Smooth muscle cell (in vitro differentiated cells): ENCODE measurements around the gene GUCY2D. TPM values are rescaled to one million over a fixed set of nuclear protein-coding genes. Genes with fewer than 3 reads are reported as not detected.

Experiments
- DNase-seq: peaks from one replicate; lab custom pipeline; 2025; ENCODE audit not compliant: unreplicated experiment; lab: John Stamatoyannopoulos, UW
- H2AFZ ChIP-seq: fragments of 200-600 bp; sonication (generic); 2 replicates; pipeline ENCODE4 v1.6.0; 2016; ENCODE audit warnings: antibody characterized with exemption, low read depth, mild to moderate bottlenecking
- H3F3A ChIP-seq: fragments of 200-600 bp; sonication (generic); 2 replicates; pipeline ENCODE4 v1.6.0; 2017; ENCODE audit warnings: antibody characterized with exemption, low read depth
- H3K27ac ChIP-seq: fragments of 200-600 bp; sonication (generic); 2 replicates; pipeline ENCODE4 v1.5.1; 2016; ENCODE audit warnings: low read depth, mild to moderate bottlenecking
- H3K27me3 ChIP-seq: fragments of 200-600 bp; sonication (generic); 2 replicates; pipeline ENCODE4 v1.6.1; 2016; ENCODE audit warnings: low read depth, mild to moderate bottlenecking
- H3K36me3 ChIP-seq: fragments of 200-600 bp; sonication (generic); 2 replicates; pipeline ENCODE4 v1.5.1; 2016; ENCODE audit warnings: low read depth
- H3K4me1 ChIP-seq: fragments of 200-600 bp; sonication (generic); 2 replicates; pipeline ENCODE4 v1.5.1; 2016; ENCODE audit warnings: low read depth
- H3K4me2 ChIP-seq: fragments of 200-600 bp; sonication (generic); 2 replicates; pipeline ENCODE4 v1.6.0; 2016; ENCODE audit warnings: mild to moderate bottlenecking
- H3K4me3 ChIP-seq: fragments of 200-600 bp; sonication (generic); 2 replicates; pipeline ENCODE4 v1.5.1; 2016; ENCODE audit warnings: mild to moderate bottlenecking
- H3K79me2 ChIP-seq: fragments of 200-600 bp; sonication (generic); 2 replicates; pipeline ENCODE4 v1.6.0; 2016; ENCODE audit warnings: low read depth, mild to moderate bottlenecking
- H3K9ac ChIP-seq: fragments of 200-600 bp; sonication (generic); 2 replicates; pipeline ENCODE4 v1.6.0; 2016; ENCODE audit warnings: low read depth
- H3K9me3 ChIP-seq: fragments of 200-600 bp; sonication (generic); replicated peaks from 2 replicates; pipeline ENCODE4 v1.5.1; 2016; ENCODE audit warnings: low read depth
- H4K20me1 ChIP-seq: fragments of 200-600 bp; sonication (generic); 2 replicates; pipeline ENCODE4 v1.6.0; 2016; ENCODE audit warnings: low read depth
- CTCF ChIP-seq: fragments of 200-600 bp; sonication (generic); IDR thresholded peaks from 2 replicates; pipeline ENCODE4 v1.5.1; 2017; ENCODE audit warnings: borderline replicate concordance, mild to moderate bottlenecking, antibody characterized with exemption; ENCODE audit not compliant: insufficient read depth, poor library complexity, severe bottlenecking
- WGBS: methylation state at CpG from one replicate; pipeline ENCODE4 v1.1.7; 2016; ENCODE audit warnings: low lambda C conversion rate; 5-methylcytosine and 5-hydroxymethylcytosine counted together
- polyA plus RNA-seq: library from polyadenylated mRNA; unstranded; fragments of >200 nt; fragmentation: Nextera tagmentation; extraction: Ambion mirVana; gene quantifications from 2 replicates; pipeline ENCODE4 v1.2.1, GENCODE V29; 2016
- total RNA-seq: library from RNA; depleted of rRNA; stranded (reverse); fragments of >200 nt; gene quantifications from 2 replicates; pipeline ENCODE4 v1.2.3, GENCODE V29; 2014

The GUCY2D gene
- total and polyA plus RNA-seq, 2 experiments from 2014 or later: 0.57 TPM; not detected in 1

GRCh38 chr17:8046306-8046928, 44.0 kb downstream of the GUCY2D start:
- H3K27me3 ChIP-seq: peaks cover 4% of the 10 kb centered on the region
- WGBS: 88% methylated on average over 11 of the region's 11 CpGs
- H3F3A ChIP-seq: no peaks in the 10 kb centered on the region
- no peaks in the 10 kb centered on the region for H3K4me1 ChIP-seq
- no peaks in the 10 kb centered on the region for H4K20me1 ChIP-seq
- no peaks in the 10 kb centered on the region for H3K9me3 ChIP-seq
- no peak for DNase-seq
- TF ChIP-seq CTCF: no peak
- H3K27ac ChIP-seq: no peak overlapping the region
- no peaks in the 10 kb centered on the region for H3K79me2 ChIP-seq
- H2AFZ ChIP-seq: no peak overlapping the region
- no peaks in the 10 kb centered on the region for H3K36me3 ChIP-seq
- H3K4me3 ChIP-seq: no peak overlapping the region
- H3K9ac ChIP-seq: no peak overlapping the region
- no peak overlapping the region for H3K4me2 ChIP-seq

GRCh38 chr17:8046929-8047768, 44.7 kb downstream of the GUCY2D start:
- no peak for TF ChIP-seq CTCF
- Histone ChIP-seq H3K4me1 (no peaks in the 10 kb centered on the region), H2AFZ (no peak overlapping the region), H3K27me3 (peaks cover 4% of the 10 kb centered on the region), H3K36me3 (no peaks in the 10 kb centered on the region), H3K4me2 (no peak overlapping the region), H3K9ac (no peak overlapping the region), H3F3A (no peaks in the 10 kb centered on the region), H3K4me3 (no peak overlapping the region), H4K20me1 (no peaks in the 10 kb centered on the region), H3K27ac (no peak overlapping the region), H3K79me2 (no peaks in the 10 kb centered on the region), H3K9me3 (no peaks in the 10 kb centered on the region)
- WGBS: 91% methylated on average over 24 of the region's 24 CpGs
- no peak for DNase-seq

- 96% methylated on average over 4 of the region's 4 CpGs for WGBS
- Histone ChIP-seq H3K79me2 (no peaks in the 10 kb centered on the region), H2AFZ (no peak overlapping the region), H3K27me3 (peaks cover 4% of the 10 kb centered on the region), H3K9me3 (no peaks in the 10 kb centered on the region), H3K4me2 (no peak overlapping the region), H3K36me3 (no peaks in the 10 kb centered on the region), H3K4me1 (no peaks in the 10 kb centered on the region), H3K27ac (no peak overlapping the region), H3K4me3 (no peak overlapping the region), H4K20me1 (no peaks in the 10 kb centered on the region), H3K9ac (no peak overlapping the region), H3F3A (no peaks in the 10 kb centered on the region)
- TF ChIP-seq CTCF: no peak
- DNase-seq: no peak
Observed at GRCh38 chr17:8047769-8048110, 45.3 kb downstream of the GUCY2D start.

GRCh38 chr17:8048236-8048635, 45.8 kb downstream of the GUCY2D start:
- Histone ChIP-seq H2AFZ (no peak overlapping the region), H3K4me2 (no peak overlapping the region), H4K20me1 (no peaks in the 10 kb centered on the region), H3K4me3 (no peak overlapping the region), H3F3A (no peaks in the 10 kb centered on the region), H3K9me3 (no peaks in the 10 kb centered on the region), H3K27ac (no peak overlapping the region), H3K79me2 (no peaks in the 10 kb centered on the region), H3K36me3 (no peaks in the 10 kb centered on the region), H3K9ac (no peak overlapping the region), H3K4me1 (no peaks in the 10 kb centered on the region), H3K27me3 (peaks cover 4% of the 10 kb centered on the region)
- WGBS: 91% methylated on average over 12 of the region's 12 CpGs
- TF ChIP-seq CTCF: no peak
- DNase-seq: no peak
